ENCODE measurements around the gene MKX. TPM values are rescaled to one million over a fixed set of nuclear protein-coding genes. Genes with fewer than 3 reads are reported as not detected.
A peak's percentile ranks its signal among the peaks of the same experiment; 100 is the strongest.

Gene MKX
- total and polyA plus RNA-seq, 2 experiments from 2014 or later, result 36.2 to 44.1 TPM

DNA sequence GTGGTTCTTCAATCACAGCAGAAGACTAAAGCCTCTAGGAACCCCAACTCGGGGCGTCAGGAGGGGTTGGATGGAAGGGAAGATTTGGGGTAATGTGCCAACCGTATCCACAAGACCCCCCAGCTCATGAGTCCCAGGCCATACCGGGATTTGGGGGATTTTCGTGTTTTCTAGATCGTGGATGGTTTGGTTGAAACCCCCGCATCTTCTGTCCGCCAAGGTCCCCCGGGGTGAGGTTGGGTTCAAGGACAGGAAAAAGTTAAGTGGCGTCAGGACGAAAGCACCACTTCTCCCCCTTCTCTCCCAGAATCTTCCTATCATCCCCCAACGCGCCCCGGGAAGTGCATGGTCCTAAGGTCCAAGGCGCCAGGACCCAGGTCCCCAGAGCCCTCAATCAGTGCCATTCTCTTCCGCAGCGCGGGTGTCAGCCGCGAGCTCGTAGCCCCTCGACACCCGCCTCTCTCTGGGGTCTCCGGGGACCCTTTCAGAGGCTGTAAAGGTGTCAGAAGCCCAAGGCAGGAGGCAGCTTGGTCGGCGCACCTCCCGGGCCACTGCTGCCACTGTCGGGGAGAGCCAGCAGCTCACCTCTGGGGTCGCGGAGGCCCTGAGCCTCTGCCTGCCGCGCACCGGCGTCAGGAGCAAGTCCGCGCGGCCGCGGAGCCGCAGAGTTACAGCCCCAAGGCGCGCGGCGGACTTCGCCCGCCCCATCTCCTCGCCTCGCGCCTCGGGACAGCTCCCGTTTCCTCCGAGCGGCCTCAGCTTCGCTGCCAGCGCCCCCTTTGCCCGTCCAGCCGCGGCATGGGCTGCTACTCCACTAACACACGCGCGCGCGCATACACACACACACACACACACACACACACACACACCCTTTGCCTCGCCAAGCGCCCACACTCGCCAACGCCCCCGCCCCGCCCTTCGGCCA is 1.5 kb downstream of the MKX start:
- 2% methylated on average over 49 to 66 of the region's 70 CpGs for WGBS, 2 experiments (ENCODE audit: low coverage in 1 of 2, low lambda C conversion rate in 2 of 2, missing lambda C conversion rate in 2 of 2)
- Histone ChIP-seq H3F3A (ENCODE audit: insufficient read depth) (no peaks in the 10 kb centered on the region), H3K9me2 (ENCODE audit: insufficient read depth) (no peaks in the 10 kb centered on the region), H3K9ac (peak overlapping the region; percentile 87), H3K27ac (peak overlapping the region; percentile 89), H3K4me2 (ENCODE audit: unreplicated experiment) (peak overlapping the region; percentile 91), H3K79me2 (ENCODE audit: insufficient read depth) (peaks cover 35% of the 10 kb centered on the region), H3K9me3 (ENCODE audit: low read depth) (no peaks in the 10 kb centered on the region), H4K20me1 (ENCODE audit: insufficient read depth) (no peaks in the 10 kb centered on the region), H3K4me1 (ENCODE audit: insufficient read depth) (peaks cover 7% of the 10 kb centered on the region; the same call in 1 of the 2 replicates), H3K36me3 (ENCODE audit: low read depth) (peaks cover 15% of the 10 kb centered on the region; the same call in 1 of the 2 replicates), H3K4me3 (peak overlapping the region; percentile 77), H2AFZ (peak overlapping the region; percentile 80), H3K27me3 (replicated peaks; ENCODE audit: insufficient read depth) (peaks cover 14% of the 10 kb centered on the region)
- in situ Hi-C loops (cut with MboI), result no loop called here
- DNase-seq, result peak; percentile 88
- TF ChIP-seq EZH2 (IDR thresholded peaks at IDR 0.05; ENCODE audit: insufficient read depth, poor library complexity, severe bottlenecking), result no peak
- no peak for TF ChIP-seq EZH2phosphoT487 (IDR thresholded peaks at IDR 0.05; ENCODE audit: insufficient read depth, low read depth)

DNA sequence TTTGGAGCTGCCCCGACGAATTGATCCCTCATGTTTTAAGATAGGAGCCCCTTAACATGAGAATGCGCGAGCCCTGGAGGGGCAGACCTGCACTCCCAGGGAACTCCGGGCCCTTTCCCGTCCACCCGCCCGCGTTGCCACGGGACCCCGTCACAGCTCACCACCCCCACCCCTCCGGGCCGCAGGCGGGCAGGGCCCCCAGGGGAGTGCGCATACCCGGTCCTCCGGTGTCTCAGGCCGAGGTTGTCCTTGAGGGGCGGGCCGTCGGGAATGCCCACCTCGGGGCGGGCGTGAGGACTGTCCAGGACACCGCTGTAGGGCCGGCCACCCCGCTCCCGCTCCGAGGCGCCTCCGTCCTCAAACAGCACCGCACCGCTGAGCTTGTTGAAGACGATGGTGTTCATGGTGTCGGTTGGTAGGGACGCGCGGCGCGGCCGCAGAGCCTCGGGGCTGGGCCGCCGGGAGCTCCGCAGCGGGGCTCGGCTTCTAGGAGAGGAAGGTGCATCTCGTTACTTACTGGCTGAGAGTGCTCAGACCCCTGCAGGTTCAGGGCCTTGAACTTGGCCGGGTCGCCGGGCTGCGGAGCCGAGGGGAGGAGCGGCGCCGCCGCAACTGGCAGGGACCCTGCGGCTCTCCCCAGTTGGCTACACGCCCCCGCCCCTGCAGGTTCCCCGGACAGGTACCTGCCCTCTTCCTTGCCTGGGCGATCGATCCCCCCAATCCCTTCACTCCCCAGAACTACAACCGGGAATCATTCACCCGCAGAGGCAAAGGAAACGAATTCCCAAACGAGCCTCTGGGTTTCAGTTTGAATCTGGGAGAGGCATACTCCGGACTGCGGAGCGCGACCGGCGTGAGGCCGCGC is 2.4 kb downstream of the MKX start:
- peak overlapping the region; percentile 80 for H2AFZ ChIP-seq
- H3K4me2 ChIP-seq (ENCODE audit: unreplicated experiment), result peak overlapping the region; percentile 91
- H3K9me2 ChIP-seq (ENCODE audit: insufficient read depth), result no peaks in the 10 kb centered on the region
- H3K9me3 ChIP-seq (ENCODE audit: low read depth), result no peaks in the 10 kb centered on the region
- peak overlapping the region; percentile 89 for H3K27ac ChIP-seq
- no peaks in the 10 kb centered on the region; the same call in 1 of the 2 replicates for H3F3A ChIP-seq (ENCODE audit: insufficient read depth)
- in situ Hi-C loops (cut with MboI), result no loop called here
- peaks cover 7% of the 10 kb centered on the region; the same call in 1 of the 2 replicates for H3K4me1 ChIP-seq (ENCODE audit: insufficient read depth)
- peaks cover 14% of the 10 kb centered on the region for H3K27me3 ChIP-seq (replicated peaks; ENCODE audit: insufficient read depth)
- H3K9ac ChIP-seq, result peak overlapping the region; percentile 87
- H3K4me3 ChIP-seq, result peak overlapping the region; percentile 77
- WGBS, 2 experiments (ENCODE audit: low coverage in 1 of 2, low lambda C conversion rate in 2 of 2, missing lambda C conversion rate in 2 of 2), result 1% methylated on average over 62 to 67 of the region's 75 CpGs
- peaks cover 15% of the 10 kb centered on the region; the same call in 1 of the 2 replicates for H3K36me3 ChIP-seq (ENCODE audit: low read depth)
- H3K79me2 ChIP-seq (ENCODE audit: insufficient read depth), result peaks cover 38% of the 10 kb centered on the region
- H4K20me1 ChIP-seq (ENCODE audit: insufficient read depth), result no peaks in the 10 kb centered on the region
- peak; percentile 71 for DNase-seq
- TF ChIP-seq EZH2phosphoT487 (IDR thresholded peaks at IDR 0.05; ENCODE audit: insufficient read depth, low read depth) (no peak), EZH2 (IDR thresholded peaks at IDR 0.05; ENCODE audit: insufficient read depth, poor library complexity, severe bottlenecking) (no peak)

DNA sequence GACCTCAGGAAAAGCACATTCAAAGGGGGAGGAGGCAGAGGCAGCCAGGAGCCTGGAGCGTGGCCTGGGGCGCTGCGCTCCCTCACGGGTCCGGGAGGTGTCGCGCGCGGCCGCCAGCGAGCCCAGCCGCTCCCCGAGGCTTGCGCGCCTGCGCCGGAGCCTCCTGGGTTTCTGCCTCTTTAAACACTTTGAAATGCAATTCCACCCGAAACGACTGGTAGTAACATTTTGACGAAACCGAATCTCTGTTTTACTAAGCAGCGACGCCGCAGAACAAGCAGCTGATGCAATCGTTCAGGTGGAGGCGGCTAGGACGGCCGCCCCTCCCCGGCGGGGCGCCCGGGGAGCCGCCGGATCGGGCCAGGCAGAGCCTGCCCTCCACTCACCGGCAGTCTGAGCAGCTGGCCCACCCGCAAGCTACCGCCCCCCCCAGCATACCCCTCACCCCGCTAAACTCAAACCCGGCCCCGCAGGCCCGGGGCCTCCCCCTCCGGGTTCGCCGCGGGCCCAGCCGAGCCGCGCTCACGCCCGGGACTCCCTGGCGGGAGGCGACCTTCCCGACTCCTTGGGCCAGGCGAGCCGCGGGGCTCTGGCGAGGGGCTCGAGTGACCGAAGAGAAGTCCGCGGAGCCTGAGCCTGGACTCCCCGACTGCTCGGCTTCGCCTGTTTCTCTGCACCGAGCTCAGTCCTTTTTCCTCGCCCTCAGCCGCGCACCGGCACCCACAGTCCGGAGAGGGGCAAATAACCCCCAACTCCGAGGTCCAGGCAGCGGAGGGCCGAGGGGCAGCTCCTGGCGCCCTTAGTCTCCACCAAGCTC is 3.2 kb downstream of the MKX start:
- Histone ChIP-seq H3K27me3 (replicated peaks; ENCODE audit: insufficient read depth) (peaks cover 8% of the 10 kb centered on the region), H3K27ac (peak overlapping the region; percentile 89), H3K79me2 (ENCODE audit: insufficient read depth) (peaks cover 38% of the 10 kb centered on the region), H3K4me3 (peak overlapping the region; percentile 77), H3F3A (ENCODE audit: insufficient read depth) (peaks cover 8% of the 10 kb centered on the region), H3K4me2 (ENCODE audit: unreplicated experiment) (peak overlapping the region; percentile 91), H3K9me2 (ENCODE audit: insufficient read depth) (no peaks in the 10 kb centered on the region), H3K9ac (peak overlapping the region; percentile 87), H4K20me1 (ENCODE audit: insufficient read depth) (no peaks in the 10 kb centered on the region), H3K36me3 (ENCODE audit: low read depth) (peaks cover 15% of the 10 kb centered on the region; the same call in 1 of the 2 replicates), H3K4me1 (ENCODE audit: insufficient read depth) (peaks cover 10% of the 10 kb centered on the region), H3K9me3 (ENCODE audit: low read depth) (no peaks in the 10 kb centered on the region), H2AFZ (peak overlapping the region; percentile 80)
- peak; percentile 97 for DNase-seq
- WGBS, 2 experiments (ENCODE audit: low coverage in 1 of 2, low lambda C conversion rate in 2 of 2, missing lambda C conversion rate in 2 of 2), result 1 to 2% methylated on average over 72 to 74 of the region's 75 CpGs
- in situ Hi-C loops (cut with MboI), result no loop called here
- TF ChIP-seq EZH2phosphoT487 (IDR thresholded peaks at IDR 0.05; ENCODE audit: insufficient read depth, low read depth) (no peak), EZH2 (IDR thresholded peaks at IDR 0.05; ENCODE audit: insufficient read depth, poor library complexity, severe bottlenecking) (no peak)
